Type B pancreatic cell (in vitro differentiated cells): ENCODE data around the gene AHCYL1. TPM values are rescaled to one million over a fixed set of nuclear protein-coding genes. Genes with fewer than 3 reads are reported as not detected.

Source experiments
- DNase-seq: peaks from one replicate; pipeline ENCODE4 v3.0.0; 2021; ENCODE audit warnings: mixed read lengths; ENCODE audit not compliant: unreplicated experiment; ENCODE audit errors: extremely low spot score
- H3K27ac Mint-ChIP-seq: 2 replicates; pipeline ENCODE4 v1.8.0; 2021; ENCODE audit warnings: mild to moderate bottlenecking, mixed read lengths
- H3K27me3 Mint-ChIP-seq: 2 replicates; pipeline ENCODE4 v1.8.0; 2021; ENCODE audit warnings: mixed read lengths
- H3K36me3 Mint-ChIP-seq: 2 replicates; pipeline ENCODE4 v1.8.0; 2021; ENCODE audit warnings: mixed read lengths
- H3K4me1 Mint-ChIP-seq: one replicate; pipeline ENCODE4 v1.8.0; 2021; ENCODE audit warnings: mixed read lengths; ENCODE audit not compliant: unreplicated experiment
- H3K4me3 Mint-ChIP-seq: 2 replicates; pipeline ENCODE4 v1.8.0; 2021; ENCODE audit warnings: mild to moderate bottlenecking, mixed read lengths
- H3K9me3 Mint-ChIP-seq: 2 replicates; pipeline ENCODE4 v1.8.0; 2021; ENCODE audit warnings: mixed read lengths
- total RNA-seq: library from RNA; stranded (reverse); gene quantifications from 2 replicates; pipeline ENCODE4 v1.2.1, GENCODE V29; 2021; ENCODE audit warnings: low replicate concordance
- TF ChIP-seq, protein P1 (sequence below): fragments of 200-600 bp; sonication (generic); conservative IDR thresholded peaks from 2 replicates; pipeline ENCODE4 v1.5.0; 2021; ENCODE audit warnings: antibody characterized with exemption, mild to moderate bottlenecking

The AHCYL1 gene
- total RNA-seq, 1 donor from 2014 or later = 87.1 TPM

- Mint-ChIP-seq H3K27ac (peak overlapping the region; percentile 43), H3K9me3 (no peaks in the 10 kb centered on the region), H3K4me1 (peaks cover 46% of the 10 kb centered on the region), H3K4me3 (no peak overlapping the region), H3K27me3 (no peaks in the 10 kb centered on the region), H3K36me3 (peaks cover 40% of the 10 kb centered on the region)
- TF ChIP-seq, protein P1, sequence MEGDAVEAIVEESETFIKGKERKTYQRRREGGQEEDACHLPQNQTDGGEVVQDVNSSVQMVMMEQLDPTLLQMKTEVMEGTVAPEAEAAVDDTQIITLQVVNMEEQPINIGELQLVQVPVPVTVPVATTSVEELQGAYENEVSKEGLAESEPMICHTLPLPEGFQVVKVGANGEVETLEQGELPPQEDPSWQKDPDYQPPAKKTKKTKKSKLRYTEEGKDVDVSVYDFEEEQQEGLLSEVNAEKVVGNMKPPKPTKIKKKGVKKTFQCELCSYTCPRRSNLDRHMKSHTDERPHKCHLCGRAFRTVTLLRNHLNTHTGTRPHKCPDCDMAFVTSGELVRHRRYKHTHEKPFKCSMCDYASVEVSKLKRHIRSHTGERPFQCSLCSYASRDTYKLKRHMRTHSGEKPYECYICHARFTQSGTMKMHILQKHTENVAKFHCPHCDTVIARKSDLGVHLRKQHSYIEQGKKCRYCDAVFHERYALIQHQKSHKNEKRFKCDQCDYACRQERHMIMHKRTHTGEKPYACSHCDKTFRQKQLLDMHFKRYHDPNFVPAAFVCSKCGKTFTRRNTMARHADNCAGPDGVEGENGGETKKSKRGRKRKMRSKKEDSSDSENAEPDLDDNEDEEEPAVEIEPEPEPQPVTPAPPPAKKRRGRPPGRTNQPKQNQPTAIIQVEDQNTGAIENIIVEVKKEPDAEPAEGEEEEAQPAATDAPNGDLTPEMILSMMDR = no peak
- DNase-seq = no peak
Measured at GRCh38 chr1:110055493-110056284, 71.1 kb downstream of the AHCYL1 start.

GRCh38 chr1:110056285-110056683 is 71.7 kb downstream of the AHCYL1 start:
- Mint-ChIP-seq H3K27ac (no peak overlapping the region), H3K4me1 (peaks cover 46% of the 10 kb centered on the region), H3K4me3 (no peak overlapping the region), H3K36me3 (peaks cover 43% of the 10 kb centered on the region), H3K27me3 (no peaks in the 10 kb centered on the region), H3K9me3 (no peaks in the 10 kb centered on the region)
- DNase-seq = no peak
- TF ChIP-seq, protein P1 = no peak

GRCh38 chr1:110056776-110057175 is 72.2 kb downstream of the AHCYL1 start:
- H3K27me3 Mint-ChIP-seq = no peaks in the 10 kb centered on the region
- no peak overlapping the region for H3K27ac Mint-ChIP-seq
- peaks cover 47% of the 10 kb centered on the region for H3K4me1 Mint-ChIP-seq
- peaks cover 43% of the 10 kb centered on the region for H3K36me3 Mint-ChIP-seq
- H3K9me3 Mint-ChIP-seq = no peaks in the 10 kb centered on the region
- TF ChIP-seq, protein P1 = no peak
- DNase-seq = no peak
- no peak overlapping the region for H3K4me3 Mint-ChIP-seq

- Mint-ChIP-seq H3K9me3 (no peaks in the 10 kb centered on the region), H3K36me3 (peaks cover 34% of the 10 kb centered on the region), H3K4me3 (peak overlapping the region; percentile 42), H3K27ac (peak overlapping the region; percentile 35), H3K27me3 (no peaks in the 10 kb centered on the region), H3K4me1 (peaks cover 52% of the 10 kb centered on the region)
- DNase-seq = no peak
- TF ChIP-seq, protein P1 = no peak
Measured at GRCh38 chr1:110057963-110058518, 73.5 kb downstream of the AHCYL1 start.

DNA sequence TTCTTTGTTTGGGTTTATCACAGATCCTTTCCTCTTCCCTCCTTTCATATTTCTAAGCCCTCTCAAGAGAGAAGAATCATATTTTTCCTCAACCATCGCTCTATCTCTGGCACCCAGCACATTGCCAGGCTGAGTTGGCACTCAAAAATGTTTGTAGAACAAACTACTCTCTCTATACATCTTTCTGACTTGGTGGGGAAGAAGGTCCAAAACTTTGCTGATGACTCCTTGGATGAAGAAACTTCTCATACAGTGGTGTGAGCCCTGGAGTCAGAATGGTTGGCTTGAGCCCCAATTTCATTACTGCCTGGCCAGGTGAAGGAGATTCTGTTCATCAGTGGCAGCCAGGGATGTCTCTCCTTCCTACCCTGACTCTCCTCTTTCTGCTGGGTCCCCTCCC is 74.0 kb downstream of the AHCYL1 start:
- peak overlapping the region; percentile 42 for H3K4me3 Mint-ChIP-seq

More for the DNA sequence above, 74.0 kb downstream of the AHCYL1 start:
- TF ChIP-seq, protein P1 = no peak
- peaks cover 52% of the 10 kb centered on the region for H3K4me1 Mint-ChIP-seq
- H3K9me3 Mint-ChIP-seq = no peaks in the 10 kb centered on the region
- H3K27me3 Mint-ChIP-seq = peaks cover under 1% of the 10 kb centered on the region
- peak overlapping the region; percentile 28 for H3K27ac Mint-ChIP-seq
- DNase-seq = no peak
- peaks cover 34% of the 10 kb centered on the region for H3K36me3 Mint-ChIP-seq
